ENCODE measurements around the gene API5. TPM values are rescaled to one million over a fixed set of nuclear protein-coding genes. Genes with fewer than 3 reads are reported as not detected.

The API5 gene
- total RNA-seq, 1 donor from 2014 or later, result 53.0 TPM

DNA sequence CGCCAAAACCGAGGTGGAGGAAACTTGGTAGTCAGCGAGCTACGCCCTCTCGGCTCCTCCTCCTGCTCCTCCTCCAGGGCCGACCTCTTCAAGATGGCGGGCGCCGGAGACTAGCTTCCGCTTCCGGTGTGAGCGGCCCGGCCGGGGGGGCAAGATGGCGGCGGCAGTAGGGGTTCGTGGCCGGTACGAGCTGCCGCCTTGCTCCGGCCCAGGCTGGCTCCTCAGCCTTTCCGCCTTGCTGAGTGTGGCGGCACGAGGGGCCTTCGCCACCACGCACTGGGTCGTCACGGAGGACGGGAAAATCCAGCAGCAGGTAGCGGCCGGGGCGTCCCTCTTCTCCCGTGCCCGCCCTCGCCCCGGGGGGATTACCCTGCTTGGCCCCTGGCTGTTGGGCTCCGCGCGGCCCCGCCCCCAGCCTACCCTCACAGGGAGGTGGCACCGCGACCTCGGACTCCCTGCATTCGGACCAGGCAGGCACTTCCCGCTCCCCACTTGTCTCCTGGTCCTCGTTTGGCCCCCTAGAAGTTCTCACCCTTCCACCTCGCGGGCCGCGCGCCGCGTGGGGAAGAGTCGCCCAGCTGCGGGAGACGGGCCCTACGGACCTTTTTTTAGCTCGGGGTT lies 47.1 kb downstream of the API5 start, which contains the start of gene TTC17:
Gene TTC17, plus strand, starts transcription at position 120 of the 621 bp plus-strand sequence. Its CDS starts 35 bp downstream, at position 155.
- ATAC-seq, result peak; percentile 99
- peak; percentile 95 for DNase-seq (ENCODE audit: low spot score)

DNA sequence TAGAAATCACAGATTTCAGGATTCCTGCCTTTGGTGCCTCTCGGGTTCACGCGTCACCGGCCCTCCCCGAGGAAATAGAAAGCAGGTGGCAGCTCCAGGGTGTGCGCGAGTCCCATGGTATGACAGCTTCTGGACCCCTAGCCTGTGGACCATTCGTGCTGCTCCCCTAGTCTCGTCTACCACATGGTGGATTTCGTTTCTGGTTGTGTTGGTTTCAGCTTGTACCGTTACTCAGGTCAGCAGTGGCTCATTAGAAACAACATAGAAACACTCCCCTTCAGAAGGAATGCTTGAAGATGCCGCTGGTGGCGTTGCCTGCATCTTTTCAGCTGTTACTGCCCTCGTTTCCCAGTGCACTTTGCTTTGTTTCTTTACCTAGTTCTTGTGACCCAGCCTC lies 47.6 kb downstream of the API5 start:
- no peak for DNase-seq (ENCODE audit: low spot score)
- peak; percentile 45 for ATAC-seq

DNA sequence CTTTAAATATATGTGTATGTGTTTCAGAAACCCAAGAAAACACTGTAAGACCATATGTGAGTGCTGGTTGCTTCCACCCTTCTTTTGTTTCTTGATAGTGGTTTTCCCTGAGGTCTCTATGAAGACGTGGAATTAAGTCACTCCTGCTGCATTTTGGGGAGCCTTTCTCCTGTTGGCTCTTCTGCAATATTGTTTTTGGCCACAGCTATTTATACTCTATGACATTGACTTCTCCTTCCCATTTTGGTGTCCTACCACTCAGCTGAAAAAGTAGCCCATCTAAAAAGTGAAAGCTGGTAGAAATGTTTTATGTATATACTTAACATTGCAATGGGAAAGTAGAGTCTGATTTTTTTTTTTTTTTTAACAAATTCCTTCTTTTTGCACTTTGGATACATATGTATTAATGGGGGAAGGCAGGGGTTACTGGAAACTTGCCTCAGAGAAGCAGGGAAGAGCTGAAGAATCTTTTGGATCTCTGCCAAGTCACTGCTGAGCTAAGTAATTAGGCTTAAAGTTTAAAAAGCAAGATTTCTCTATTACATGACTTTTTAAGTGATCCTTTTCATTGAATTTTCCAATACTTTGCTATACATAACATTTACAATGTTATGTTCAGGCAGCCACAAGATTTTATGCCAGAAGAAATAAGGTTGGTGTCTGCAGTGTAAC lies 48.7 kb downstream of the API5 start:
- ATAC-seq (no peak), DNase-seq (ENCODE audit: low spot score) (no peak)

DNA sequence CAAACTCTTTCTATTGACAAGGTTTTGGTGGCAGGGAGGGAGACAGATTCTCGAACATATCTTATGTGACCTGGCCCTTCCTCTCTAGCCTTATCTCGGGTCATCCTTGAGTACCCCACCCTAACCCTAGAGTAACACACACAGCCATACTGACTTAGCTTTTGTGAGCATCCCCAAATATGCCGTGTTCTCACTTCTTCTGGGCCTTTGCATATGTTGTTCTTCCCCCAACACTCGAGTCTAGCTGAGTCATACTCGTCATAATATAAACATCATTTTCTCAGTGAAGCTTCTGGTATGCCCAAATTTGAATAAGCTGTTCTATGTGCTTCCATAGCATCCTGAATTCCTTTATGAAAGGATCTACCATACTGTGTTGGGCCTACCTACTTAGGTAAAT lies 54.9 kb downstream of the API5 start:
- ATAC-seq, result no peak
- DNase-seq (ENCODE audit: low spot score), result no peak

DNA sequence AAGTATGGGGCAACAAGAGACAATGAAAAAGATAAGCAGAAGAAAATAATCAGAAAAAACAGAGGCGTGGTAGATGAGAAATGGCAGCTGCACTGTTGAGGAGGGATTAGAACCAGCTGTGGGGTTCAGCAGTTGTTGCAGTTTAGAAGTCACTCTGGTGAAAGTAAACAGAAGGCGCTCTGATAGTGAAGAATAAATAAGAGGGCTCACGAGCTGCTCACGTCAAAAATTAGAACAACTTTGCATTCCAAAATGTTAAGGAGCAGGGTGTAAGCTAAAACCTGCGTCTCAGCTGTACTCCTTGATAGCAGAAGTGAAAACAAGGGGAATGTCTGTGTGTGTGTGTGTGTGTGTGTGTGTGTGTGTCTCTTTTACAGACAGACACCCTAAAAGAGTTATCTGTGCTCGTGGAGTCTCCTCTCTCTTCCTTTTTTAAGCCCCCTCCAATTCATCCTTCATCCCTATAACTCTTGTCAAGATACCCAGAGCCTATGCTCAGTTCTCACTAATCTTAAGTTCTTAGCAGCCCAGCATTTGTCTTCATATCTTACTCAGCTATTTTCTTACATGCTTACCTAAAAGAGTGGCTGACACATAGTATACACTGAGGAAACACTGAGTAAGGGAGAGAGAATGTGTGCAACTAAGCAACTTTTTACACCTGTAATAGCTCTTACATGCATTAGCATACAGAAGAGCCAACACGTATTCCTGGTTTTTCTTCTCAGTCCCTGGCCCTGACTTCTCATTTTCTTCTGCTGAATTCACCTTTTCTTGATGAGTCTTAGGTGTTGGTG lies 55.8 kb downstream of the API5 start:
- no peak for DNase-seq (ENCODE audit: low spot score)

DNA sequence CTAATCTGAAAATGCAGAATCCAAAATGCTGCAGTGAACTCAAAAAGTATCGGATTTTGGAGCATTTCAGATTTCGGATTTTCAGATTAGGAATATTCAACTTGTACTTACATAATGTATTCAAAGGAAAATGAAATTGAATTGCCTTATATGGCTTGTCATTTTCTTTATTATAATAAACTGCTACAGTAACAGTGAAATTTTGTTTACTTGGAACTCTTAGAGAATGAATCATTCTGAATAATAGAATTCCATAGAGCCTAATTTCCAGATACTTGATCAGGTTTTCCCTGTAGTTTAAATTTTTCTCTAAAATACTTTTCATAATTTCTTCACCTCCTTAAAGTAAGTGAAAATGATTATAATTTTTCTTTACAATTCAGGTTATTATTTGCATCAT lies 64.3 kb downstream of the API5 start:
- DNase-seq (ENCODE audit: low spot score), result no peak
- ATAC-seq, result no peak

More for the DNA sequence above, 55.8 kb downstream of the API5 start:
- ATAC-seq, result no peak

DNA sequence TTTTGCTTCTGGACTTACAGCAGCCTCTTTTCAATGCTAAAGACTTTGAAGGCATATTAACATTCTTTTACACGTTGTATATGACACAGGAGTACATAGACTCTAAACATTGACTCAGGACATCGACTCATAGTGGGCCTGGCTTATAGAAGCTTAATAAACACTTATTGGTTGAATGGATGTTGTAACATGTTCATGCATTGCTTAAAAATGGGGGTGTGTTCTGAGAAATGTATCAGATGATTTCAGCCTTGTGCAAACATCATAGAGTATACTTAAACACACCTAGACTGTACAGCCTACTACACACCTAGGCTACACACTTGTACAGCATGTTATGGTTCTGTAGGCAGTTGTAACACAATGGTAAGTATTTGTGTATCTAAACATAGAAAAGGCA lies 64.8 kb downstream of the API5 start:
- no peak for ATAC-seq
- no peak for DNase-seq (ENCODE audit: low spot score)

DNA sequence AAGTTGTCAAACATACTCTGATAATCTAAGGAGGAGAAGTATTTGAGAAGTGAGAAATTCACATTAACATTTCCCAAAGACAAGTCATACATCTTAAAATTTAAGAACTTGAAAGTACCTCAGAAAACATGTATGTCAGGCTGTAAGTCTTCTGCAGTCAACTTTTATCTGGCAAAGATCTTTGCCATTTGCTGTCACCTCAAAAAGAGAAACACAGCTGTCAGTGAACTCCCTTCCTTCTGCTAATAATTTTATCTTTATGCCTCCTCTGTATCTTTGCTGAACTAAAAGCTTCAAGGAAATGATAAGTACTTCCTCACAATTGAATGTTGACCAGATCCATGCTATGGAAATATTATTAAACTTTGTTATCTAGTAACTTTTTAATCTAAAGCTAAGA lies 65.6 kb downstream of the API5 start:
- DNase-seq (ENCODE audit: low spot score) (no peak), ATAC-seq (no peak)

DNA sequence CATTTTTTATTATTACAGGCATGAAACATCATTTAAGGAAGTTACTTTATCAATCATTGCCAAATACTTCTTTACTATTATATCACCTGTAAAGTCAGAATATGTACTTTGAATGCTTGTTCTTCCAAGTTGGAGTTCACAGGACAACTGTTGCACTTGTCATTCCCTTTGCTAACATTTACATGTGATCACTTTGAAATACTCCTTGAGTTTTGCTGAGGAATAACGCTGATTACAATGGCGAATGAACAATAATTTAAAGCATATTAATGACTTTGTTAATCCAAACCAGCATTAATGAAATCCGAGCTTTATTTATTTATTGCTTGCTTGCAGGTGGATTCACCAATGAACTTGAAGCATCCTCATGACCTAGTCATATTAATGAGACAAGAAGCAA lies 67.1 kb downstream of the API5 start:
- ATAC-seq (no peak), DNase-seq (ENCODE audit: low spot score) (no peak)

DNA sequence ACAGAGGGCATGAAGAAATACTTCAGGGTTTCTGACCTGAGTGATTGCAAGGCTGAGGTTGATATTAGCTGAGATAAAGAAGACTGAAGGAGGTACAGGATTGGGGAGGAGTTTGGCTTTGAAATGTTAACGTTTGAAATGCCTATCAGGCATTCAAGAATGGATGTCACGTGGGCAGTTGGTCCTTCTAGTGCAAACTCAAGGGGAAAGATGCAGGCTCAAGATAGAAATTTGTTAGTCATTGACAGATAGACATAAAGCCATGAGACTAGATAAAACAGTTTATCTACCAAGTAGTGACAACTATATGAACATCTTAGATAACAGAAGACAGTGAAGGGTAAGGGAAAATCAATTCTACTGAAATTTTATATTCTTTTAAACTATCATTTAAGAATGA lies 70.0 kb downstream of the API5 start:
- no peak for DNase-seq (ENCODE audit: low spot score)
- no peak for ATAC-seq

DNA sequence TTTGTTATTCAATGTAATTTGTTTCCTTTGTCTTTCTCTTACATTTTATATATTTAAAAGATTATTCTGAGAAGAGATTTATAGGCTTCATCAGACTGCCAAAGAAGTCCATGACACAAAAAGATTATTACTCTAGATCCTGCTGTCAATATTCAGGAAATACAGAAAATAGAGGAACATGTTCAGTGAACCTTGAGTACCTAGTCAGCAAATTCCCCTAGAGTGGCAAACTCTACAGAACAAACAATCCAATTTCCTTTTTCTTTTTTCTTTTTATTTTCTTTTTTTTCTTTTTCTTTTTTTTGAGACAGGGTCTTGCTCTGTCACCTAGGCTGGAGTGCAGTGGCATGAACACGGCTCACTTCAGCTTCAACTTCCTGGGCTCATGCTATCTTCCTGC lies 70.8 kb downstream of the API5 start:
- ATAC-seq, result peak; percentile 47
- no peak for DNase-seq (ENCODE audit: low spot score)

DNA sequence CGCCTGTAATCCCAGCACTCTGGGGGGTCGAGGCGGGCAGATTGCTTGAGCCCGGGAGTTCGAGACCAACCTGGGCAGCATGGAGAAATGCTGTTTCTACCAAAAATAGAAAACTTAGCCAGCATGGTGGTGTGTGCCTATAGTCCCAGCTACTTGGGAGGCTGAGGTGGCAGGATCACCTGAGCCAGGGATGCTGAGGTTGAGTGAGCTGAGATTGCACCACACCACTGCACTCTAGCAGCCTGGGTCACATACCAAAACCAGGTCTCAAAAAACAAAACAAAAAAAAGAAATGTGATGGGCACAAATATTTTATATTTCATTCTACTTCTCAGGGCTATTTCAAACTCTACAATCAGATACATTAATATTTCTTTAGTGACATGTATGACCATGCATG lies 72.6 kb downstream of the API5 start:
- ATAC-seq (peak; percentile 51), DNase-seq (ENCODE audit: low spot score) (no peak)

DNA sequence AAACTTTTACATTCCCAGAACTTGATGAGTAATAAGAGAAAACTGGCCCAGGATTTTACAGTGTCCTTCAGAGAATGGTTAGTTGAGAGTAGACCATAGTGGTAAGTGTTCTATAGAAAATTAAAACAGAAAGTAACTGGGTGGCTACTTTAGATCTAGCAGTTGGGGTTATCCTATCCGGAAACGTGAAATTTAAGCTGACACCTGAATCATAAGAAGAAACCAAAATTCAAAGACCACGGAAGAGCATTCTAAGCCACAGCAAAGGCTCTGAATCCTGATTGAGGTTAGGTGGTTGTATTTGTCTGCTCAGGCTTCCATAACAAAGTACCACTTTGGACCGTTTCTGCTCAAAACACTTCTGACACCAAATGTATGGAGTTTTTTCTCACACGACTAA lies 80.9 kb downstream of the API5 start:
- DNase-seq (ENCODE audit: low spot score), result no peak
- ATAC-seq, result no peak

DNA sequence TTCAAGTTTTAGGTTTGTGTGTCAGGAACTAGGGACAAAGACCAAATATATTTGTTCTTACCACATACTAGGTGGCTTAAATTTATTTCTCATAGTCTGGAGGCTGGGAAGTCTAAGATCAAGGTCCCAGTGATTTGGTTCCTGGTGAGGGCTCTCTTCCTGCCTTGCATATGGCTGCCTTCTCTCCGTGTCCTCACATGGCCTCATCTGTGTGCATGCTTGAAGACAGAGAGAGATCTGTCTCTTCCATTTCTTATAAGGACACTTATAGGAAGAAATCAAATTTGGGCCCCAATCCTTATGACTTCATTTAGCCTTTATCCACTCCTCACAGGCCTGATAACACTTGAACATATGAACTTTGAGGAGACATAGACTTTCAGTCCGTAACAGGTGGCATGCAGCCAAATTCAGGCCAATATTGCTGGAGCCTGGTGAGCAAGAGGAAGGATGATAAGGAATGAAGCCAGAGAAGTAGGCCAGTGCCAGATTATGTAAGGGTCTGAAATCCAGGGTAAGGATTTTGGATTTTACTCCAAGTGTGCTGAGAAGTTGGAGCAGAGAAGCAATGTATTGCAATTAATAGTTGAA lies 82.1 kb downstream of the API5 start:
- ATAC-seq (peak; percentile 82), DNase-seq (ENCODE audit: low spot score) (peak; percentile 74)

Other genes with a start within 250 kb of the API5 start
- 49.0 TPM for gene TTC17, start 46.9 kb downstream of the API5 start, total RNA-seq